Measurements from ENCODE around the gene ARL6IP5. TPM values are rescaled to one million over a fixed set of nuclear protein-coding genes. Genes with fewer than 3 reads are reported as not detected.

The ARL6IP5 gene
- total and polyA plus RNA-seq, 10 donors, result 106 to 148 (median 125) TPM

GRCh38 chr3:69144631-69145245, 60.0 kb downstream of the ARL6IP5 start:
- no peak for DNase-seq
- TF ChIP-seq CTCF (IDR thresholded peaks at IDR 0.05 in 8 of 11, conservative IDR thresholded peaks at IDR 0.05 in 3 of 11), result no peak
- H3K27me3 ChIP-seq (replicated peaks in 1 of 7), result no peaks in the 10 kb centered on the region
- H3K4me3 ChIP-seq, result no peak overlapping the region
- H3K36me3 ChIP-seq, result no peaks in the 10 kb centered on the region
- no peaks in the 10 kb centered on the region for H3K9me3 ChIP-seq
- H3K27ac ChIP-seq, result no peak overlapping the region
- WGBS, 5 donors, result 29 to 65% (median 58%) methylated on average over 3 of the region's 3 CpGs
- no peaks in the 10 kb centered on the region for H3K4me1 ChIP-seq
- intact Hi-C loops (cut with DNase I; ENCODE audit: low total_unique reads), result no loop called here

- no peak for TF ChIP-seq CTCF (IDR thresholded peaks at IDR 0.05 in 8 of 11, conservative IDR thresholded peaks at IDR 0.05 in 3 of 11)
- TF ChIP-seq POLR2A (IDR thresholded peaks at IDR 0.05), result no peak
- TF ChIP-seq POLR2AphosphoS5 (IDR thresholded peaks at IDR 0.05), result no peak
- no peak overlapping the region for H3K27ac ChIP-seq
- intact Hi-C loops (cut with DNase I; ENCODE audit: low total_unique reads), result no loop called here
- DNase-seq, result no peak
- no peaks in the 10 kb centered on the region for H3K27me3 ChIP-seq (replicated peaks in 1 of 7)
- no peaks in the 10 kb centered on the region for H3K36me3 ChIP-seq
- no peaks in the 10 kb centered on the region for H3K9me3 ChIP-seq
- no peaks in the 10 kb centered on the region for H3K4me1 ChIP-seq
- H3K4me3 ChIP-seq, result no peak overlapping the region
Observed at GRCh38 chr3:69145688-69146087, 61.0 kb downstream of the ARL6IP5 start.

GRCh38 chr3:69149586-69149985, 64.8 kb downstream of the ARL6IP5 start:
- no peak overlapping the region for H3K4me3 ChIP-seq
- H3K27me3 ChIP-seq (replicated peaks in 1 of 7), result no peaks in the 10 kb centered on the region
- no peak for DNase-seq
- TF ChIP-seq POLR2AphosphoS5 (IDR thresholded peaks at IDR 0.05), result no peak
- no peak for TF ChIP-seq POLR2A (IDR thresholded peaks at IDR 0.05)
- no peak for TF ChIP-seq CTCF (IDR thresholded peaks at IDR 0.05 in 8 of 11, conservative IDR thresholded peaks at IDR 0.05 in 3 of 11)
- H3K4me1 ChIP-seq, result no peaks in the 10 kb centered on the region
- H3K27ac ChIP-seq, result no peak overlapping the region
- H3K9me3 ChIP-seq, result no peaks in the 10 kb centered on the region
- no peaks in the 10 kb centered on the region for H3K36me3 ChIP-seq
- intact Hi-C loops (cut with DNase I; ENCODE audit: low total_unique reads), result no loop called here
- 80 to 93% (median 90%) methylated on average over 3 of the region's 3 CpGs for WGBS, 5 donors

Small RNAs within 50 kb of the gene (microRNA-seq; reads per million reads assigned to microRNA genes)
- 1.4 to 2.5 (median 1.7) reads per million in 3 donors for gene MIR3136

Small RNAs within 50 kb of the gene (small RNA-seq; reads per million reads assigned to genes)
- gene MIR3136, result 0 to 0.27 (median 0.04) reads per million in 4 donors

Other genes with a start within 250 kb of the ARL6IP5 start
- gene TAFA4, start 152.4 kb upstream of the ARL6IP5 start, total RNA-seq, result under 1 TPM in 1 of 7 donors, not detected in 6; 0.22 TPM
- under 1 TPM in 1 of 3 donors, not detected in 2; 0.02 TPM for gene TAFA4, start 152.4 kb upstream of the ARL6IP5 start, polyA plus RNA-seq
- gene EOGT, start 71.3 kb upstream of the ARL6IP5 start, total RNA-seq, result 10 to 100 TPM; 20.5 to 30.9 (median 29.2) TPM
- 10 to 100 TPM in 2 of 3 donors, 1 to 10 TPM in 1; 9.2 to 14.8 (median 14.4) TPM for gene EOGT, start 71.3 kb upstream of the ARL6IP5 start, polyA plus RNA-seq
- gene TMF1, start 32.6 kb upstream of the ARL6IP5 start, total RNA-seq, result 10 to 100 TPM; 35.1 to 43.4 (median 38.0) TPM
- 1 to 10 TPM; 7.5 to 7.7 (median 7.5) TPM for gene TMF1, start 32.6 kb upstream of the ARL6IP5 start, polyA plus RNA-seq
- gene UBA3, start 4.6 kb upstream of the ARL6IP5 start, total RNA-seq, result 100 to 1,000 TPM in 1 of 7 donors, 10 to 100 TPM in 6; 61.3 to 101 (median 74.9) TPM
- 10 to 100 TPM; 50.2 to 58.4 (median 56.5) TPM for gene UBA3, start 4.6 kb upstream of the ARL6IP5 start, polyA plus RNA-seq
- gene LMOD3, start 37.7 kb downstream of the ARL6IP5 start, total RNA-seq, result 1 to 10 TPM in 1 of 7 donors, under 1 TPM in 5, not detected in 1; 0.10 to 1.2 (median 0.40) TPM
- under 1 TPM; 0.10 to 0.26 (median 0.14) TPM for gene LMOD3, start 37.7 kb downstream of the ARL6IP5 start, polyA plus RNA-seq